H1 (cell line): ENCODE measurements around the gene IFT122. TPM values are rescaled to one million over a fixed set of nuclear protein-coding genes. Genes with fewer than 3 reads are reported as not detected.

ENCODE experiments used
- CTCF ChIA-PET: fragments of 300-600 bp; sonication (Branson Sonifier 250); formaldehyde crosslinking; loops from one replicate; lab custom pipeline; 2021; ENCODE audit not compliant: partially characterized antibody; lab: Charles Lee
- POLR2A ChIA-PET: fragments of 300-600 bp; sonication (Branson Sonifier 250); formaldehyde crosslinking; loops from one replicate; lab custom pipeline; 2021; ENCODE audit warnings: inconsistent platforms; ENCODE audit not compliant: partially characterized antibody; lab: Charles Lee
- DNase-seq, 2 experiments: peaks; one replicate each; pipeline versions ENCODE4 v3.0.0 to v3.0.0-alpha.2; 2010 to 2022; ENCODE audit warnings: low spot score in 2 of 2, low read depth in 1 of 2, mixed read lengths in 1 of 2
- FAIRE-seq: peaks from 2 replicates; lab custom pipeline; 2011; peaks lifted over from hg19 to GRCh38; lab: Jason Lieb, UNC
- H2AFZ ChIP-seq: 2 replicates; pipeline ENCODE4 v1.8.1; 2012; ENCODE audit warnings: low read length, inconsistent platforms
- H2AK5ac ChIP-seq: 2 replicates; pipeline ENCODE4 v1.6.1; 2013; ENCODE audit warnings: low read depth, low read length
- H2BK120ac ChIP-seq: replicated peaks from 2 replicates; pipeline ENCODE3; 2013; ENCODE audit warnings: low read depth, low read length, inconsistent platforms
- H2BK12ac ChIP-seq: 2 replicates; pipeline ENCODE4 v1.6.1; 2013; ENCODE audit warnings: low read depth, low read length
- H2BK15ac ChIP-seq: 2 replicates; pipeline ENCODE4 v1.6.1; 2013; ENCODE audit warnings: low read length
- H2BK20ac ChIP-seq: 2 replicates; pipeline ENCODE4 v1.6.1; 2013; ENCODE audit warnings: low read length
- H2BK5ac ChIP-seq: 2 replicates; pipeline ENCODE4 v1.6.1; 2013; ENCODE audit warnings: low read depth, low read length
- H3K14ac ChIP-seq: 2 replicates; pipeline ENCODE4 v1.6.1; 2013; ENCODE audit warnings: inconsistent platforms; ENCODE audit not compliant: insufficient read length
- H3K18ac ChIP-seq: 2 replicates; pipeline ENCODE4 v1.6.1; 2013; ENCODE audit warnings: low read length; ENCODE audit errors: extremely low read depth
- H3K23ac ChIP-seq: 2 replicates; pipeline ENCODE4 v1.6.1; 2013; ENCODE audit warnings: inconsistent platforms; ENCODE audit not compliant: insufficient read length
- H3K23me2 ChIP-seq: 2 replicates; pipeline ENCODE4 v1.6.1; 2013; ENCODE audit warnings: low read depth, low read length
- H3K27ac ChIP-seq: 2 replicates; pipeline ENCODE4 v1.6.1; 2011; ENCODE audit warnings: low read depth, low read length, inconsistent platforms
- H3K27me3 ChIP-seq, 4 experiments: replicated peaks in 1 of 4; 1 replicate in 1 of 4; 2 replicates in 3 of 4; pipeline versions ENCODE4 v1.6.1 to v1.8.1; 2011 to 2013; ENCODE audit warnings: low read length in 3 of 4, mild to moderate bottlenecking in 3 of 4, inconsistent platforms in 2 of 4, mixed read lengths in 2 of 4, moderate library complexity in 1 of 4; ENCODE audit not compliant: control insufficient read depth in 3 of 4, insufficient read depth in 3 of 4; ENCODE audit errors: extremely low read depth in 1 of 4
- H3K36me3 ChIP-seq, 4 experiments: 2 replicates each; pipeline versions ENCODE4 v1.6.1 to v1.8.1; 2011 to 2013; ENCODE audit warnings: mild to moderate bottlenecking in 4 of 4, low read length in 3 of 4, moderate library complexity in 2 of 4, control low read depth in 1 of 4, inconsistent platforms in 1 of 4; ENCODE audit not compliant: insufficient read depth in 4 of 4, control insufficient read depth in 2 of 4
- H3K4ac ChIP-seq: replicated peaks from 2 replicates; pipeline ENCODE3; 2013; ENCODE audit warnings: low read length, low read depth, mixed read lengths, inconsistent platforms; ENCODE audit not compliant: insufficient read length
- H3K4me1 ChIP-seq, 4 experiments: replicated peaks in 1 of 4; 1 replicate in 1 of 4; 2 replicates in 3 of 4; pipeline versions ENCODE4 v1.6.1 to v1.8.1; 2011 to 2013; ENCODE audit warnings: low read length in 3 of 4, inconsistent platforms in 2 of 4, mixed read lengths in 1 of 4; ENCODE audit not compliant: insufficient read depth in 4 of 4, control insufficient read depth in 3 of 4
- H3K4me2 ChIP-seq, 2 experiments: 2 replicates each; pipeline versions ENCODE4 v1.6.1 to v1.8.1; 2011 to 2013; ENCODE audit warnings: low read depth in 2 of 2, low read length in 2 of 2, control low read depth in 1 of 2, inconsistent platforms in 1 of 2, mild to moderate bottlenecking in 1 of 2; ENCODE audit not compliant: insufficient read depth in 1 of 2
- H3K4me3 ChIP-seq, 4 experiments: fragments of 200-600, 300-600 bp in 1 of 4; sonication (generic), shearing (Covaris generic), sonication (Bioruptor Twin) in 1 of 4; 2 replicates each; pipeline versions ENCODE4 v1.5.1 to v1.8.1; 2011 to 2016; ENCODE audit warnings: low read length in 4 of 4, low read depth in 3 of 4, control low read depth in 2 of 4, inconsistent platforms in 2 of 4, mild to moderate bottlenecking in 2 of 4, mixed read lengths in 1 of 4, moderate library complexity in 1 of 4; ENCODE audit not compliant: insufficient read depth in 2 of 4; ENCODE audit errors: extremely low read depth in 1 of 4
- H3K56ac ChIP-seq: replicated peaks from 2 replicates; pipeline ENCODE3; 2013; ENCODE audit warnings: low read depth, mild to moderate bottlenecking, mixed read lengths, low read length, inconsistent platforms; ENCODE audit not compliant: insufficient read length
- H3K79me1 ChIP-seq: 2 replicates; pipeline ENCODE4 v1.6.1; 2013; ENCODE audit warnings: low read depth, low read length, control low read depth
- H3K79me2 ChIP-seq, 2 experiments: 2 replicates each; pipeline versions ENCODE4 v1.6.1 to v1.8.1; 2012 to 2013; ENCODE audit warnings: low read length in 2 of 2, mild to moderate bottlenecking in 2 of 2, inconsistent platforms in 1 of 2; ENCODE audit not compliant: insufficient read depth in 2 of 2, control insufficient read depth in 1 of 2
- H3K9ac ChIP-seq, 4 experiments: replicated peaks in 1 of 4; 1 replicate in 1 of 4; 2 replicates in 3 of 4; pipeline versions ENCODE4 v1.6.1 to v1.8.1; 2011 to 2013; ENCODE audit warnings: low read depth in 3 of 4, low read length in 3 of 4, control low read depth in 2 of 4, mild to moderate bottlenecking in 2 of 4, moderate library complexity in 2 of 4, inconsistent platforms in 1 of 4; ENCODE audit errors: extremely low read depth in 1 of 4
- H3K9me3 ChIP-seq, 2 experiments: 2 replicates each; pipeline versions ENCODE4 v1.6.1 to v1.8.1; 2012 to 2013; ENCODE audit warnings: mild to moderate bottlenecking in 2 of 2, moderate library complexity in 2 of 2, control low read depth in 1 of 2, inconsistent platforms in 1 of 2, low read depth in 1 of 2, low read length in 1 of 2, mixed read lengths in 1 of 2; ENCODE audit not compliant: insufficient read depth in 2 of 2
- H4K20me1 ChIP-seq, 2 experiments: replicated peaks in 1 of 2; 2 replicates each; pipeline versions ENCODE3 to v1.8.1; 2011 to 2013; ENCODE audit warnings: inconsistent platforms in 2 of 2, low read length in 2 of 2, mild to moderate bottlenecking in 1 of 2; ENCODE audit not compliant: insufficient read depth in 2 of 2, control insufficient read depth in 1 of 2
- H4K5ac ChIP-seq: 2 replicates; pipeline ENCODE4 v1.6.1; 2013; ENCODE audit warnings: low read length, low read depth, mixed read lengths, inconsistent platforms; ENCODE audit not compliant: insufficient read length
- H4K8ac ChIP-seq: 2 replicates; pipeline ENCODE4 v1.8.0; 2013; ENCODE audit warnings: mild to moderate bottlenecking, moderate library complexity, low read length, inconsistent platforms; ENCODE audit not compliant: insufficient read depth; ENCODE audit errors: extremely low read depth
- H4K91ac ChIP-seq: replicated peaks from 2 replicates; pipeline ENCODE3; 2013; ENCODE audit warnings: low read length, mixed read lengths, inconsistent platforms; ENCODE audit not compliant: insufficient read length
- EP300 ChIP-seq, 2 experiments: IDR thresholded peaks; 1 replicate in 1 of 2; 2 replicates in 1 of 2; pipeline ENCODE4 v1.6.1; 2011 to 2012; ENCODE audit warnings: low read depth in 2 of 2, low read length in 2 of 2, mild to moderate bottlenecking in 2 of 2, borderline replicate concordance in 1 of 2, inconsistent platforms in 1 of 2, moderate library complexity in 1 of 2
- NANOG ChIP-seq: IDR thresholded peaks from 2 replicates; pipeline ENCODE4 v1.6.1; 2011; ENCODE audit warnings: low read length, low read depth, mild to moderate bottlenecking, inconsistent platforms; ENCODE audit not compliant: insufficient read depth, poor library complexity, severe bottlenecking
- NRF1 ChIP-seq: IDR thresholded peaks from 2 replicates; pipeline ENCODE4 v1.6.1; 2011; ENCODE audit warnings: mild to moderate bottlenecking, low read depth, low read length, improper control_type of control experiment
- RBBP5 ChIP-seq: IDR thresholded peaks from 2 replicates; pipeline ENCODE4 v1.7.1; 2012; ENCODE audit warnings: low read depth, mild to moderate bottlenecking, inconsistent platforms, low read length, moderate library complexity, borderline replicate concordance
- RFX5 ChIP-seq: IDR thresholded peaks from 2 replicates; pipeline ENCODE4 v1.6.1; 2011; ENCODE audit warnings: low read depth, low read length, improper control_type of control experiment, borderline replicate concordance
- SAP30 ChIP-seq: fragments of 300-600 bp; sonication (generic); IDR thresholded peaks from 2 replicates; pipeline ENCODE4 v1.7.1; 2012; ENCODE audit warnings: low read length, moderate library complexity, mild to moderate bottlenecking, inconsistent platforms; ENCODE audit not compliant: insufficient read depth, insufficient replicate concordance
- SP4 ChIP-seq: IDR thresholded peaks from 2 replicates; pipeline ENCODE4 v1.6.1; 2012; ENCODE audit warnings: low read length, inconsistent platforms
- WGBS, 2 experiments: shearing (Covaris generic) in 1 of 2; methylation state at CpG; one replicate each; pipeline versions ENCODE4 v1.1.6 to v1.1.7; 2013 to 2015; ENCODE audit warnings: low lambda C conversion rate in 2 of 2, mixed read lengths in 2 of 2, inconsistent platforms in 1 of 2, low coverage in 1 of 2, missing lambda C conversion rate in 1 of 2; ENCODE audit not compliant: insufficient replicate concordance in 2 of 2, insufficient coverage in 1 of 2, insufficient read length in 1 of 2; ENCODE audit errors: extremely low coverage in 1 of 2, missing lambda C conversion rate in 1 of 2; 5-methylcytosine and 5-hydroxymethylcytosine counted together
- polyA plus RNA-seq, 7 experiments: library from polyadenylated mRNA; depleted of rRNA in 3 of 7; stranded (reverse) in 5 of 7; unstranded in 2 of 7; fragments of >200 nt in 5 of 7; fragments of 200-250 nt in 2 of 7; gene quantifications; 1 replicate in 5 of 7; 2 replicates in 1 of 7; 4 replicates in 1 of 7; pipeline versions ENCODE4 v1.2.1 to v1.2.3, GENCODE V29; 2011 to 2013; ENCODE audit warnings: missing spikeins in 2 of 7, mixed read lengths in 2 of 7
- total RNA-seq: library from RNA; stranded (reverse); fragmentation: NEBNext Ultra II Directional; extraction: Animal tissue kit (Norgen Biotek cat#: 25700); gene quantifications from 2 replicates; pipeline ENCODE4 v1.2.1, GENCODE V29; 2021
- TF ChIP-seq, protein P1 (sequence below): IDR thresholded peaks from 2 replicates; pipeline ENCODE4 v1.6.1; 2011; ENCODE audit warnings: low read depth, mild to moderate bottlenecking, low read length; ENCODE audit not compliant: insufficient read depth

IFT122 gene
- total and polyA plus RNA-seq, 2 of the 8 experiments (the other 6 are each of a cell fraction or from before 2014, with no cell fraction given), result 23.7 to 25.1 TPM

DNA sequence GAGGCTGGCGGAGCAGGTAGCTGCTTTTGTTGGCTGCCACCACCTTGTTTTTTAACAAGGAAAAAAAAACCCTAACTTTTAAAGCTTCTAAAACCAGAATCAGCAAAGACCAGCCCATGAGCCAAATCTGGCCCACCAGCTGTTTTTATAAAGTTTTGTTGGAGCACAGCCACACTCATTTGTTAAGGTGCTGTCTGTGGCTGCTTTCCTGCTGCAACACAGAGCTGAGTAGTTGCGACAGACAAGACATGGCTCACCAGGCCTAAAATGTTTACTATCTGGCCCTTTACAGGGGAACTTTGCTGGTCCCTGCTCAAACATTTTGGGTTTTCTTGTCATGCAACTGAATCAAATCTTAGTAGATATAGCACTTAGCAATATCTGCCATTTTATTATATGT, 30.5 kb upstream of the IFT122 start:
- DNase-seq (no peak), FAIRE-seq (no peak)
- Histone ChIP-seq H2AK5ac (no peak overlapping the region), H3K4me3 (no peak overlapping the region), H3K4me2 (no peak overlapping the region), H3K79me2 (no peaks in the 10 kb centered on the region), H2BK15ac (no peak overlapping the region), H3K79me1 (no peaks in the 10 kb centered on the region), H3K9ac (no peak overlapping the region), H2BK20ac (no peak overlapping the region), H4K8ac (no peak overlapping the region), H2BK12ac (no peak overlapping the region), H4K20me1 (no peaks in the 10 kb centered on the region), H2BK5ac (no peak overlapping the region), H3K56ac (no peak overlapping the region), H4K5ac (no peak overlapping the region), H3K23ac (no peak overlapping the region), H3K27ac (no peak overlapping the region), H3K9me3 (no peaks in the 10 kb centered on the region), H3K23me2 (no peaks in the 10 kb centered on the region; the same call in 1 of the 2 replicates), H3K27me3 (no peaks in the 10 kb centered on the region), H2AFZ (no peak overlapping the region), H3K18ac (no peak overlapping the region), H4K91ac (no peak overlapping the region), H3K4me1 (no peaks in the 10 kb centered on the region), H3K4ac (no peak overlapping the region), H2BK120ac (no peak overlapping the region), H3K14ac (no peak overlapping the region), H3K36me3 (no peaks in the 10 kb centered on the region)
- CTCF ChIA-PET, result interaction anchor here (0.6 to 3.5 kb wide), 8 partner anchors 9 to 73 kb away, joined by 3 to 16 read pairs (median 7); no protein-coding TSS in a partner anchor
- POLR2A ChIA-PET, result interaction anchor here (1.2 to 1.5 kb wide), 2 partner anchors 25 to 93 kb away, joined by 3 to 5 read pairs; a partner anchor contains a TSS
- 93% methylated on average over 2 of the region's 2 CpGs; no CpG with 5 or more reads in 1 of the 2 experiments for WGBS, 2 experiments
- TF ChIP-seq RFX5, result no peak
- TF ChIP-seq EP300 (IDR thresholded peaks at IDR 0.05; ENCODE audit: borderline replicate concordance in 1 of 2, low read depth in 2 of 2, low read length in 2 of 2), result no peak
- TF ChIP-seq NANOG, result no peak
- no peak for TF ChIP-seq NRF1
- TF ChIP-seq SP4, result no peak
- TF ChIP-seq, protein P1, sequence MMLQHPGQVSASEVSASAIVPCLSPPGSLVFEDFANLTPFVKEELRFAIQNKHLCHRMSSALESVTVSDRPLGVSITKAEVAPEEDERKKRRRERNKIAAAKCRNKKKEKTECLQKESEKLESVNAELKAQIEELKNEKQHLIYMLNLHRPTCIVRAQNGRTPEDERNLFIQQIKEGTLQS, result no peak
- TF ChIP-seq RBBP5, result no peak
- no peak for TF ChIP-seq SAP30
